HG03139 (cell line): ENCODE measurements around the gene TF.

Experiments used
- ATAC-seq: cut with Tn5 transposase; IDR thresholded peaks from one replicate; pipeline ENCODE4 v1.9.1; 2021; ENCODE audit not compliant: unreplicated experiment

The TF gene

GRCh38 chr3:133746712-133747066, 496 bp downstream of the TF start:
- no peak for ATAC-seq

DNA sequence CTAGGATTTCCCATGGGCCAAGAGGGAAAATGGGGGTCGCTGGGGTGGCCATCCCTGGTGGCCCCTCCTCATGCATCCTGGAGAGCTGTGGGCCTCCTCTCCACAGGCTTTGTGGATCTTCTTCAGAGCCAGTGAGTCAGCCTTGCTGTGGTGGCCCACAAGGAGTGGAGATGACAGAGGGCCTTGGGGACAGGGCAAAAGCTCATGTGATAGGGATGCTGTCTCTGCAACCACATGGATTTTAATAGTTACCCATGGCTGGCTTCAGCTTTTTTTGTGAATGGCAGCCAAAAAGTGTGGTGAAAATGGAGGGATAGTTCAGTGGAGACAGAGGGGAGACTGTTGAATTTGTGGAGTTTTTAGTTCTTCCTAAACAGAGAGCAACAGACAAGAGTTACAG, 1.2 kb downstream of the TF start:
- ATAC-seq = no peak

GRCh38 chr3:133747907-133748639, 1.9 kb downstream of the TF start:
- ATAC-seq = no peak

GRCh38 chr3:133749427-133750258, 3.5 kb downstream of the TF start:
- no peak for ATAC-seq

GRCh38 chr3:133750259-133750656, 4.1 kb downstream of the TF start:
- no peak for ATAC-seq

DNA sequence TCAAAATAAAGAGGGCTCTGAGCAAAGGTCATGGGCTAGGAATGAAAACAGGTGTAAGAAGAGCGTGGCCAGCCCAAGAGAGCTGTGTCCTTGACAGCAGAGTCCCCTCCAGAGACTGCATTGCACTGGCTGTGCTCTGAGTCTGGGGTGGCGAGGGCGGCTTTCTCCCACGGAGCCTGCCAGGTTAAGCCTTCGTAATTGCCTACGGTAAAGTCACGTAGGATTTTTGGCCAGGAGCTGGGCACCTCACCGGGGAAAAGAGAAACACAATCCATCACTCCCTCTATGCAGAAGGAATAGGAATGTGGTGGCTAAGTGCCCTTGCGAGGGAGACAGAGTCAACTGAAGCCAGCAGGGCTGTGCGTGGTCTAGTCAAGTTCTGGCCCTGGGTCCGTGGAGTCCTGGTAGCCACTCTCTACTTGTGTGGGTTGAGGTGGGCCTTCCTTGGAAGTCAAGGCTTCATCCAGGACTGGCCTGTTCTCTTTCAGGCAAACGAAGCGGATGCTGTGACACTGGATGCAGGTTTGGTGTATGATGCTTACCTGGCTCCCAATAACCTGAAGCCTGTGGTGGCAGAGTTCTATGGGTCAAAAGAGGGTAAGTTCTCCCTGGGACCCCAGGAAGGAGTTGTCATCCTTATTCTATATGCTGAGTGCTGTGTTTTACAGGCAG, 7.0 kb downstream of the TF start:
- no peak for ATAC-seq

GRCh38 chr3:133753779-133754164, 7.6 kb downstream of the TF start:
- ATAC-seq = no peak

DNA sequence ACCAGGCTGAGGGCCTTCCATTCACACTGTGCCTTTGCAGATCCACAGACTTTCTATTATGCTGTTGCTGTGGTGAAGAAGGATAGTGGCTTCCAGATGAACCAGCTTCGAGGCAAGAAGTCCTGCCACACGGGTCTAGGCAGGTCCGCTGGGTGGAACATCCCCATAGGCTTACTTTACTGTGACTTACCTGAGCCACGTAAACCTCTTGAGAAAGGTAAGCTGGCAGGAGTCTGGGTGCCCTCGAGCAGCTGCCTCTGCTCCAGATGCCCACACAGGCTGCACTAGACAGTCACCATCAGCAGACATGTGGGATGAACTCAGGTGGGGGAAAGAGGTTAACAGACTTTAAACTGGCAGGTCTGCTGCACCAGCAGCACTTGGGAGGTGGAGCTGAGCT, 8.3 kb downstream of the TF start:
- ATAC-seq = no peak

DNA sequence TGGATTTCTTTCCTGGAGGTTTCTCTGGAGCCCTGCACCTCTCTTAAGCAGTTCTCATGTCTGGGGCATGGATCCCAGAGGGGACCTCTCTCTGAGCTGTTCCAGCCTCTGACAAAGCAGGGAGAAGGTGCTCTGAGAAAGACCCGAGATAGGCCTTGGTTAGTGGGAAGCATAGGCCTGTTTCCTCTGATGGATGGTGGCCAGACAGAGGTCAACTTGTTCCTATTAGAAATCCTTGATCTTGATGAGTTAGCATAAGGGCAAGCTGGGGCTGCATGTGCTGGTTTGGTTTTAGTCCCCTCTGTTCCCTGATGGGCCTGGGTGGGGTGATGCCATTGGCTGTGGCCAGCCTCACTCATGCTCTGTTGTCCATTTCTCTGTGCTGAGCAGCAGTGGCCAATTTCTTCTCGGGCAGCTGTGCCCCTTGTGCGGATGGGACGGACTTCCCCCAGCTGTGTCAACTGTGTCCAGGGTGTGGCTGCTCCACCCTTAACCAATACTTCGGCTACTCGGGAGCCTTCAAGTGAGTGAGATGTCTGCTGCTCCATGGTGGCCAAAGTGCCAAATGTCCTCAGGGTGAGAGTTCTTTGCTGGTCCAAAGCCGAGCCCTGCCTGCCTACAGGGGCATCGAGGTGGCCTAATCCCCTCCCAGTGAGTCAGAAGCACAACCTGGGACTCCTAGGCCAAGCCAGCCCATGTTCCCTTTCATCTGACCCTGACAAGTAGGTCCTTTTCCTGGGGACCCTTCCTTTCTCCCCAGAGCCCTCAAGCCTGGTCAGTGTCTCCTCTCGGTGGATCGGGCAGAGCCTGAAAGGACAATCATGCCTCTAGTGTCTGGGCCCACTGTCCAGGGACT, 9.0 kb downstream of the TF start:
- ATAC-seq = no peak

GRCh38 chr3:133756716-133757694, 10.8 kb downstream of the TF start:
- ATAC-seq = no peak

DNA sequence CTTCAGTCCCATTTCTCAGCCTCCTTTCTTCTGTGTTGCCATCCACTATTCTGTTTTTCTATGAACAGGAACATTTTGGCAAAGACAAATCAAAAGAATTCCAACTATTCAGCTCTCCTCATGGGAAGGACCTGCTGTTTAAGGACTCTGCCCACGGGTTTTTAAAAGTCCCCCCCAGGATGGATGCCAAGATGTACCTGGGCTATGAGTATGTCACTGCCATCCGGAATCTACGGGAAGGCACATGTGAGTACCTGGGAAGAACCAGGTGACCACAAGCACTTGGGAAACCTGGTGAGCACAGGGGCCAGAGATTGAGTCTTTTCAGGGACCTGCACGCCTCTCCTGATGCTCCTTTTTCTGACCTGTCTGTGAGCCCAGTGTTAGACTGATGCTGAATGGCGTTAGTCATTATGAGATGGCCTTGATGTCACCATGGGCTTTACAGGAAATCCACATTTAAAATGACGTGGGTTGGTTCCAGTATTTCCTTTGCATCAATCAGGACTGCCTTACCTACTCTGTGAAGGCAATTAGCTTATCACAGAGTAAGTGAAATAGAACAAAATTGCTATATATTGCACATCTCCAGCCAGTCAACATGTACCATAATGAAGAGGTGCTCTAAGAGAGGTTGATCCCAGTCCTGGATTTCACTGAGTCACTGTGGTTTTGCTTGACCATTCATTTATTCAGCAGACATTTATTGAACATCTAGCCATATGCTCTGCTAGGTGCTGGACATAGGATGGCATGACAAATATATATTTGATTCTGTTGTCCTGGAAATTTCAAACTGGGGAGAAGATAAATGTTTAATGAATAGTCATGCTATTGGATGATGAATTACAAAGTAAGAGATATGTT, 11.7 kb downstream of the TF start:
- no peak for ATAC-seq

DNA sequence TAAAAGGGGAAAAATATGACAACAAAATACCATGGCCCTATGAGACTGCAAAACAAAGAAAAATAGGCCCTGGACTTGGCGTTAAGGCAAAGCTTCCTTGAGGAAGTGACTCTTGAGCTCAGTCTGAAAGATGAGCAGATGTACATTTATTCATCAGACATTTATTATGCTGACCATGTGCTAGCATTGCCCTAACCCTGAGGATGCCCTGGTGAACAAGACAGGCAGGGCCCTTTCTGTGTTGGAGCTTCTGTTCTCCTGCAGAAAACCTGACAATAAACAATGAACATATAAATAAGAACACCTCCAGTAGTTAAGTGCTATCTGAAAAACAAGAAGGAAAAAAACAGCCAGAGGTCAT, 12.4 kb downstream of the TF start:
- ATAC-seq = no peak

- ATAC-seq = no peak
Measured at GRCh38 chr3:133758964-133759739, 13.0 kb downstream of the TF start.

DNA sequence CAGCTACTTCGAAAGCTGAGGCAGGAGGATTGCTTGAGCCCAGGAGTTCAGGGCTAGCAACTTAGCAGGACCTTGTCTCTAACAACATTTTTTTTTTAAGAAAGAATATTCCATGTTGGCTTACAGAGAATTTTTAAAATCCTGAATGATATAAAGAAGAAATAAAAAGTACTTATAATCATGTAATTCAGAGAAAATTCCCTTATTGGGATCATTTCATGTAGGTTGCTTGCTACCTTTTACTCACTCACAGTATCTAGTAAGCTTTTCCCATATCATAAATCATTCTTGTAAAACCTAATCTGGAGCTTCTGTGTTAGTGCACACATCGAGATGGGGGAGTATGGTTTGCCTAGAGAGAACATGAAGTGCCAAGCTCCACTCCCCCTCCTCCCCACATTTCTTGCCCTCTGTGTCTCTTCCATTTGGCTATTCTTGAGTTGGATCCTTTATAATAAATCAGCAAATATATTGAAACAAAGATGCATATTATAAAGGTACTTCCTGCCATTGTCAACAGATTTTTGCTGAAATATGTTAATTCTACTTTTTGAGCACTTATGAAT, 13.6 kb downstream of the TF start:
- no peak for ATAC-seq

- ATAC-seq = no peak
Measured at GRCh38 chr3:133760916-133761315, 14.7 kb downstream of the TF start.

- no peak for ATAC-seq
Measured at GRCh38 chr3:133761605-133762484, 15.7 kb downstream of the TF start.

DNA sequence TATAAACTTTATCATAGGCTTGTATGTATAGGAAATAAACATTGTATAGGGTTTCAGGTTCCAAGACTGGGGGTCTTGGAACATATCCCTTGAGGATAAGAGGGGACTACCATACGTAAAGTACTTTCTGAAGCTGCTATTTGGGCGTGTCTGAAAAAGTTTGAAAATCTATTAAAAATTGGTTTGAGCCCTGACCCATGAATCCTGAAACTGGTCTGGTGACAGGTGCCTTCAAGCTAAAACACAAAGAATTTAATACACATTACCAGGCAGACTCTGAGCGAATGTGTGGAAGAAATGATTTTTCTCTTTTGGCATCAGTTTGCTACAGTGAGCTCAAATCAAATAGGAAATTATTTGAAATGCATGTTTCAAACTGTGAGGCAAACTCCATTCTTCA, 16.3 kb downstream of the TF start:
- ATAC-seq = no peak
